Measurements from ENCODE around the gene POLR3C.
"Not testable (repeated sequence)": the region's sequence is repeated elsewhere in the genome, so short reads cannot be mapped to it uniquely, and the experiment has no call there.

- TF ChIP-seq CTCF, MYC (IDR thresholded peaks at IDR 0.05; ENCODE audit: low read depth, low read length): not testable (repeated sequence)
Measured at GRCh38 chr1:145812977-145813810, 10.8 kb upstream of the POLR3C start.

Data from NB4 (cell line).